Fibroblast of lung (primary cell): ENCODE data around the gene PACRG. TPM values are rescaled to one million over a fixed set of nuclear protein-coding genes. Genes with fewer than 3 reads are reported as not detected.

ENCODE experiments used
- DNase-seq, 2 donors: peaks; one replicate each; pipeline versions ENCODE4 v3.0.0 to v3.0.0-alpha.2; 2010; ENCODE audit warnings: low read depth in 2 of 2
- H2AFZ ChIP-seq: 2 replicates; pipeline ENCODE4 v1.5.1; 2012; ENCODE audit warnings: low read length, control low read depth, inconsistent platforms
- H3K27ac ChIP-seq: 2 replicates; pipeline ENCODE4 v1.5.1; 2011; ENCODE audit warnings: low read length, control low read depth; ENCODE audit not compliant: insufficient read depth
- H3K27me3 ChIP-seq: 2 replicates; pipeline ENCODE4 v1.5.1; 2011; ENCODE audit warnings: mild to moderate bottlenecking, low read length; ENCODE audit not compliant: control insufficient read depth, insufficient read depth
- H3K36me3 ChIP-seq: 2 replicates; pipeline ENCODE4 v1.5.1; 2011; ENCODE audit warnings: low read length; ENCODE audit not compliant: control insufficient read depth, insufficient read depth
- H3K4me1 ChIP-seq: 2 replicates; pipeline ENCODE4 v1.5.1; 2011; ENCODE audit warnings: low read length; ENCODE audit not compliant: control insufficient read depth, insufficient read depth; ENCODE audit errors: extremely low read depth
- H3K4me2 ChIP-seq: 2 replicates; pipeline ENCODE4 v1.5.1; 2011; ENCODE audit warnings: low read length, control low read depth; ENCODE audit not compliant: insufficient read depth; ENCODE audit errors: extremely low read depth
- H3K4me3 ChIP-seq, 4 experiments: fragments of 200-600 bp in 1 of 4; sonication (generic) in 1 of 4; replicated peaks in 1 of 4; 2 replicates each; pipeline ENCODE4 v1.5.1; 2011 to 2016; ENCODE audit warnings: low read length in 4 of 4, low read depth in 3 of 4, mild to moderate bottlenecking in 3 of 4, control low read depth in 2 of 4, inconsistent platforms in 1 of 4, mixed read lengths in 1 of 4; ENCODE audit not compliant: insufficient read depth in 1 of 4; ENCODE audit errors: control extremely low read depth in 1 of 4
- H3K79me2 ChIP-seq: 2 replicates; pipeline ENCODE4 v1.5.1; 2012; ENCODE audit warnings: mild to moderate bottlenecking, low read length, inconsistent platforms; ENCODE audit not compliant: control insufficient read depth, insufficient read depth
- H3K9ac ChIP-seq: 2 replicates; pipeline ENCODE4 v1.5.1; 2011; ENCODE audit warnings: mild to moderate bottlenecking, low read length, control low read depth; ENCODE audit not compliant: insufficient read depth
- H3K9me3 ChIP-seq: 2 replicates; pipeline ENCODE4 v1.5.1; 2012; ENCODE audit warnings: low read depth, low read length; ENCODE audit not compliant: control insufficient read depth, insufficient read depth
- H4K20me1 ChIP-seq: 2 replicates; pipeline ENCODE4 v1.5.1; 2011; ENCODE audit warnings: low read length; ENCODE audit not compliant: control insufficient read depth, insufficient read depth; ENCODE audit errors: extremely low read depth
- CTCF ChIP-seq, 2 donors: IDR thresholded peaks in 1 of 2; conservative IDR thresholded peaks in 1 of 2; 1 replicate in 1 of 2; 2 replicates in 1 of 2; pipeline ENCODE4 v1.5.1; 2011 to 2012; ENCODE audit warnings: low read length in 2 of 2, control low read depth in 1 of 2, inconsistent platforms in 1 of 2, low read depth in 1 of 2, mild to moderate bottlenecking in 1 of 2
- EZH2 ChIP-seq: IDR thresholded peaks from 2 replicates; pipeline ENCODE4 v1.5.1; 2012; ENCODE audit warnings: low read length, control low read depth, mild to moderate bottlenecking; ENCODE audit errors: missing control alignments
- polyA plus RNA-seq, 2 donors: library from polyadenylated mRNA; depleted of rRNA in 1 of 2; stranded (reverse) in 1 of 2; unstranded in 1 of 2; fragments of >200 nt; gene quantifications; 2 replicates each; pipeline ENCODE4 v1.2.1, GENCODE V29; 2011 to 2012; ENCODE audit warnings: missing spikeins in 1 of 2
- total RNA-seq: library from RNA; depleted of rRNA; stranded (reverse); fragments of >200 nt; gene quantifications from 2 replicates; pipeline ENCODE4 v1.2.1, GENCODE V29; 2014

The PACRG gene
- total and polyA plus RNA-seq, 2 donors (not counting 1 experiment from before 2014, with no cell fraction given): 0.30 to 0.66 TPM

DNA sequence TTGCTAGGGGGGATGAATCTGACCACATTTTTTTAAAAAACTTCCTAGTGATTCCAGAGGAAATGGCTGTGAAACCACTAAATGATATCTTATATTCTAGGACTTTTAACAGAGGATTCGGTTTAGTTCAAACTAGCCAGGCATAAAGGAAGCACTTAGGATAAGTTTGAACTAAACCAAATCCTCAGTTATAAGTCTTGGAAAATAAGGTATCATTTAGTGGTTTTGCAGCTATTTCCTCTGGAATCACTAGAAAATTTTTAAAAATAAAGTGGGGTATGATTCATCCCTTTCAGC lies 358.8 kb downstream of the PACRG start:
- TF ChIP-seq CTCF (conservative IDR thresholded peaks at IDR 0.05 in 1 of 2, IDR thresholded peaks at IDR 0.05 in 1 of 2; ENCODE audit: low read depth in 1 of 2, low read length in 2 of 2) (no peak), EZH2 (no peak)
- Histone ChIP-seq H3K27ac (no peak overlapping the region), H3K4me1 (no peaks in the 10 kb centered on the region), H3K4me2 (no peak overlapping the region), H3K79me2 (no peaks in the 10 kb centered on the region), H3K9me3 (no peaks in the 10 kb centered on the region), H3K27me3 (no peaks in the 10 kb centered on the region), H4K20me1 (no peaks in the 10 kb centered on the region), H3K4me3 (no peak overlapping the region), H2AFZ (no peak overlapping the region), H3K36me3 (no peaks in the 10 kb centered on the region), H3K9ac (no peak overlapping the region)
- DNase-seq: peak in 1 of 2 donors; percentile 52

GRCh38 chr6:163087981-163088380 lies 360.2 kb downstream of the PACRG start:
- no peak overlapping the region for H2AFZ ChIP-seq
- no peaks in the 10 kb centered on the region for H4K20me1 ChIP-seq

DNA sequence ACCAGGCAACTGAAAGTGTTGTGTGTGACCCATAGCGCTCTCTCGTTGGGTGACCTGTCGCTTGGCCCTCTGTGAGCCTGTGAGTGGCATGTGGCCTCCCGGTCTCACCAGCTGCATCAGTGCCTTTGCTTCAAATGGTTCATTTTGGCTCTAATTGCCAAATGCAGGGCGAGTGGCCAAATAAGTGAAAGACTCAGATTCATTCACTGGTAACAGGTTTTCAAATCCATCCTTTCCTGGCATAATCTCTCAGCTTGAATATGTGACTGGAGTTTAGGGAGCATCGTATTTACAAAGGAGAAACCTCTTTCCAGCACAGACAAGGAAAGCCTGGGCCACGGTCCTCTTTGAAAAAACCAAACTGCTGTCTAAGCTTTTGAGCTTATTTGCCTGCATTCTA lies 365.1 kb downstream of the PACRG start:
- no peak overlapping the region for H2AFZ ChIP-seq
- H3K27ac ChIP-seq: no peak overlapping the region
- H3K36me3 ChIP-seq: no peaks in the 10 kb centered on the region
- H3K9ac ChIP-seq: no peak overlapping the region
- no peaks in the 10 kb centered on the region for H3K27me3 ChIP-seq
- H3K4me1 ChIP-seq: no peaks in the 10 kb centered on the region
- H3K4me3 ChIP-seq: no peak overlapping the region
- H4K20me1 ChIP-seq: no peaks in the 10 kb centered on the region
- TF ChIP-seq CTCF (conservative IDR thresholded peaks at IDR 0.05 in 1 of 2, IDR thresholded peaks at IDR 0.05 in 1 of 2; ENCODE audit: low read depth in 1 of 2, low read length in 2 of 2): no peak
- no peak for TF ChIP-seq EZH2
- no peaks in the 10 kb centered on the region for H3K9me3 ChIP-seq
- DNase-seq: no peak
- no peaks in the 10 kb centered on the region for H3K79me2 ChIP-seq
- no peak overlapping the region for H3K4me2 ChIP-seq

More at GRCh38 chr6:163087981-163088380, 360.2 kb downstream of the PACRG start:
- Histone ChIP-seq H3K27me3 (no peaks in the 10 kb centered on the region), H3K9me3 (no peaks in the 10 kb centered on the region), H3K27ac (no peak overlapping the region), H3K4me1 (no peaks in the 10 kb centered on the region), H3K79me2 (no peaks in the 10 kb centered on the region), H3K36me3 (no peaks in the 10 kb centered on the region), H3K4me3 (no peak overlapping the region), H3K9ac (no peak overlapping the region), H3K4me2 (no peak overlapping the region)
- DNase-seq: no peak
- TF ChIP-seq CTCF (conservative IDR thresholded peaks at IDR 0.05 in 1 of 2, IDR thresholded peaks at IDR 0.05 in 1 of 2; ENCODE audit: low read depth in 1 of 2, low read length in 2 of 2): no peak
- TF ChIP-seq EZH2: no peak
